HL-60/S4 treated with phorbol 12-myristate 13-acetate at 8.2 ng/mL for 4 days and 3 days (cell line): ENCODE measurements around the gene GCN1.

Experiments used
- in situ Hi-C: fragments of 300-500 bp; cut with MboI; formaldehyde crosslinking; loops from 2 replicates; pipeline ENCODE4 v1.15.0; 2022; ENCODE audit warnings: low sequenced_read_pairs

The GCN1 gene

GRCh38 chr12:120144215-120144614 lies 50.3 kb downstream of the GCN1 start:
- in situ Hi-C loops: no loop called here

- in situ Hi-C loops: no loop called here
Measured at GRCh38 chr12:120142231-120142877, 52.2 kb downstream of the GCN1 start.

GRCh38 chr12:120141336-120141735 lies 53.2 kb downstream of the GCN1 start:
- in situ Hi-C loops: no loop called here

- in situ Hi-C loops: no loop called here
Measured at GRCh38 chr12:120140603-120141002, 53.9 kb downstream of the GCN1 start.

GRCh38 chr12:120139958-120140357 lies 54.6 kb downstream of the GCN1 start:
- in situ Hi-C loops: no loop called here

GRCh38 chr12:120138366-120138765 lies 56.1 kb downstream of the GCN1 start:
- in situ Hi-C loops: no loop called here

GRCh38 chr12:120137833-120138232 lies 56.7 kb downstream of the GCN1 start:
- in situ Hi-C loops: no loop called here

GRCh38 chr12:120136093-120136770 lies 58.3 kb downstream of the GCN1 start:
- in situ Hi-C loops: no loop called here

GRCh38 chr12:120134307-120134980 lies 60.1 kb downstream of the GCN1 start:
- in situ Hi-C loops: no loop called here

- in situ Hi-C loops: no loop called here
Measured at GRCh38 chr12:120132863-120133385, 61.6 kb downstream of the GCN1 start.

GRCh38 chr12:120132054-120132836 lies 62.3 kb downstream of the GCN1 start:
- in situ Hi-C loops: no loop called here

- in situ Hi-C loops: no loop called here
Measured at GRCh38 chr12:120131116-120131515, 63.4 kb downstream of the GCN1 start.

- in situ Hi-C loops: no loop called here
Measured at GRCh38 chr12:120130011-120130410, 64.5 kb downstream of the GCN1 start.

GRCh38 chr12:120126635-120127005 lies 67.9 kb downstream of the GCN1 start:
- in situ Hi-C loops: no loop called here

GRCh38 chr12:120125792-120126634 lies 68.5 kb downstream of the GCN1 start:
- in situ Hi-C loops: no loop called here

GRCh38 chr12:120125029-120125428 lies 69.5 kb downstream of the GCN1 start:
- in situ Hi-C loops: no loop called here

GRCh38 chr12:120121766-120122293 lies 72.7 kb downstream of the GCN1 start:
- in situ Hi-C loops: no loop called here

GRCh38 chr12:120121343-120121742 lies 73.2 kb downstream of the GCN1 start:
- in situ Hi-C loops: no loop called here

- in situ Hi-C loops: no loop called here
Measured at GRCh38 chr12:120119271-120119973, 75.1 kb downstream of the GCN1 start.
